HG03060 (cell line): ENCODE measurements around the gene TNPO2.
A peak's percentile ranks its signal among the peaks of the same experiment; 100 is the strongest.
"Not testable (repeated sequence)": the region's sequence is repeated elsewhere in the genome, so short reads cannot be mapped to it uniquely, and the experiment has no call there.

Source experiments
- ATAC-seq: cut with Tn5 transposase; IDR thresholded peaks from one replicate; pipeline ENCODE4 v1.9.1; 2021; ENCODE audit warnings: low read depth, moderate number of reproducible peaks; ENCODE audit not compliant: unreplicated experiment

TNPO2 gene

DNA sequence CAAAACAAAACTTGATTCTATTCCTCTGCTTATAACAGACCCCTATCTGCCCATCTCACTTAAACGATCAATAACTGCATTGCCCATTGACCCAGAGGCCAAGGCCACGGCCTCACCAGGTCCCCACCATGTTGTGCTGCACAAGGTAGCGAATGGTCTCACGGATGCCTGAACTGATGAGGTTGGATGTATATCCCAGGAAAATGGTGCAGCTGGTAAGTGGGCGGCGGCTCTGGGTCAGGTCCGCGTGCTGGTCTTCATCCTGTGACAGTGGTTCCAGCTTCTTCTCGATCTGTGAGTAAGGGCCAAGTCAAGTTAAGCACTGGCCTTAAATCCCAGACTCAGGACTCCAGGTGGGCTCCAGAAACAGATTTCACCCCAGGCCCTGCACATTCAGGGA, 43.7 kb downstream of the TNPO2 start:
- ATAC-seq = no peak

DNA sequence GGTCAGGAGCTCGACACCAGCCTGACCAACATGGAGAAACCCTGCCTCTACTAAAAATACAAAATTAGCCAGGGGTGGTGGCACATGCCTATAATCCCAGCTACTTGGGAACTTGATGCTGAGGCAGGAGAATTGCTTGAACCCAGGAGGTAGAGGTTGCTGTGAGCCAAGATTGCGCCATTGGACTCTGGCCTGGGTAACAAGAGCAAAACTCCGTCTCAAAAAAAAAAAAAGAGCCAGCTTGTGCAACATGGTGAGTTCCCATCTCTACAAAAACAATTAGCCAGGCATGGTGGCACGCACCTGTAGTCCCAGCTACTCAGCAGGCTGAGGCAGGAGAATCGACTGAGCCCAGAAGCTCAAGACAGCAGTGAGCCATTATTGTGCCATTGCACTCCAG, 45.7 kb downstream of the TNPO2 start:
- not testable (repeated sequence) for ATAC-seq

GRCh38 chr19:12676928-12677327, 46.8 kb downstream of the TNPO2 start:
- no peak for ATAC-seq

DNA sequence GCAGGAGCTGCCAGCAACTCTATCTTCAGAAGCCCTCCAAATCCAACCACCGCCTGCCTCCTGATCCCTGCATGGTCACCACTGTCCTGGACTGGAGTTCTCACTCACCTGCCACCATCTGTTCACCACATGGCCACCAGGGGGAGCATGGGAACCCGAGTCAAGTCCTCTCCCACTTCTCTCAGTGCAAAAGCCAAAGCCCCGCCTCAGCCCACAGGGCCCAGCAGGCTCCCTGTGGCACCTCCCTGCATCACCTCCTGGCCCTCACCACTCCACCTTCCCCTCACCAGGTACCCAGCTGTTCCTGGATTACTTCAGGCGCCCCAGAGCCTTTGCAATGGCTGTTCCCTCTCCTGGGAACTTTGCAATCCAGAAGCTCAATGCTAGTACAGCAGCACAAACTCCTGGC, 47.3 kb downstream of the TNPO2 start:
- no peak for ATAC-seq

DNA sequence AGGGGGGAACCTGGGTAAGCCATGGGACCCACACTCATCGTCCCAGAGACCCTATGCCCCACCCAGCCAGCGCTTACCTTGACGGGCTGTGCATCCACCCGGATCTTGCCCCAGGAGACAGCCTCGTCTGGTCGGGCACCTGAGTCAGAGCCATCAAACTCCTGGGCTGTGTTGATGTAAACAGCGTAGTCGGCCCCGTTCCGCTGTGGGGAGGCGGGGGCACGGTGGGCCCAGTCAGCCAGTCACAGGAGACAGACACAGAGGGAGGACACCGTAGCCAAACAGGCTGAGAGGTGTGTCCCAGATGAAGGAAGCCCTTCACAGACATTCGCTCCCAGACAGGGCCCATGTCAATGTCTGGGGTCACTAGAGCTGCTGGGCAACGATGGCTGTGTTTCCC, 47.8 kb downstream of the TNPO2 start:
- ATAC-seq = no peak

- ATAC-seq = no peak
Observed at GRCh38 chr19:12675399-12675798, 48.3 kb downstream of the TNPO2 start.

- no peak for ATAC-seq
Observed at GRCh38 chr19:12672744-12673143, 51.0 kb downstream of the TNPO2 start.

DNA sequence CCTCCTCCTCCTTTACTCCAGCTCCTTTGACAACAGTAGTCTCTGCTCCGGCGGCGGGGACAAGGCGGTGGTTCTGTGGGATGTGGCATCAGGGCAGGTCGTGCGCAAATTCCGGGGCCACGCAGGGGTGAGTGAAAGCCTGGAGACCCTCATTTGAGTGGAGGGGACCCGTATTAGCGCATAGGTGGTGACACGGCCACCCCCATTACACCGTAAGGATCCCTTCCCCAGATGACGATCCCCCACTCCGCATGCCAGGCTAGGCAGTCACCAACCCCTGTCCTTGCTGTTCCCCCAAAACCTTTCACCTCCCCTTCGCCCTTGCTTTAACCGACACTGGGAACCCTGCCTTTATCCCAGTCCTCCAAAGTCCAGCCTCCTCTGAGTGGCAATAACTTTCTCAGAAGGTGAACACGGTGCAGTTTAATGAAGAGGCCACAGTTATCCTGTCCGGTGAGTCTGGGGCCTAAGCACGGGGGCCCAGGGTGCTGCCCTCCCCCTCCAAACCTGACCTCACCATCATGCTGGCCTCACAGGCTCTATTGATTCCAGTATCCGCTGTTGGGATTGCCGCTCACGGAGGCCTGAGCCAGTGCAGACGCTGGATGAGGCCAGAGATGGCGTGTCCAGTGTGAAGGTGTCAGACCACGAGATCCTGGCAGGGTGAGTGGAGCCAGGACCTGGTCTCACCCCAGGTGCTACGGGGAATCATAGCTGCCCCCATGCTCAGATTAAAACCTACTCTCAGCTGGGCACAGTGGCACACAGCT, 53.4 kb downstream of the TNPO2 start:
- no peak for ATAC-seq

- peak; percentile 43 for ATAC-seq
Observed at GRCh38 chr19:12669270-12670158, 54.2 kb downstream of the TNPO2 start.

- ATAC-seq = no peak
Observed at GRCh38 chr19:12668932-12669269, 54.8 kb downstream of the TNPO2 start.

GRCh38 chr19:12668346-12668745, 55.4 kb downstream of the TNPO2 start:
- ATAC-seq = no peak

DNA sequence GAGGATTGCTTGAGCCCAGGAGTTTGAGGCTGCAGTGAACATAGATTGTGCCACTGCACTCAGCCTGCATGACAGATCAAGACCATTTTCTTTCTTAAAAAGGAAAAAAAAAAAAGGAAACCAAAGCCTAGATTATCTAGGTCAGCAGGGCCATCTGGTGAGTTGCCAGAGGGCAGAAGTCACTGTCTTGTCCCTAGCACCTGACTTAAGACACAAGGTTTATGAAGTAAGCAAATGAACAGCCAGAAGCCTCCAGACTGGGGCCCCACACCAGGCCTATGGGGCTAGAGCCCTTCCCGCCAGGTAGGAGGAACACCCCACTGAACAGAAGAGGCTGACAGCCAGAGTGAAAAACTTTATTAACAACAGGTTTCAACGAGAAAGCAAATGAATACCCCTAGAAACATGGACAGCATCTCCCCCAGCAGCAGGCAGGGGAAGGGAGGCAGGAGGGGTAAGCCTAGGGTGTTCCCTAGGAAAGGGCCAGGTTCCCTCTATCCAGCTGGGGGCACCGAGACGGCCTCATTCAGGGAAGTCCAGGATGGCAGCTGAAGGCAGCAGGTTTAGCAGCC, 55.9 kb downstream of the TNPO2 start:
- ATAC-seq = no peak

DNA sequence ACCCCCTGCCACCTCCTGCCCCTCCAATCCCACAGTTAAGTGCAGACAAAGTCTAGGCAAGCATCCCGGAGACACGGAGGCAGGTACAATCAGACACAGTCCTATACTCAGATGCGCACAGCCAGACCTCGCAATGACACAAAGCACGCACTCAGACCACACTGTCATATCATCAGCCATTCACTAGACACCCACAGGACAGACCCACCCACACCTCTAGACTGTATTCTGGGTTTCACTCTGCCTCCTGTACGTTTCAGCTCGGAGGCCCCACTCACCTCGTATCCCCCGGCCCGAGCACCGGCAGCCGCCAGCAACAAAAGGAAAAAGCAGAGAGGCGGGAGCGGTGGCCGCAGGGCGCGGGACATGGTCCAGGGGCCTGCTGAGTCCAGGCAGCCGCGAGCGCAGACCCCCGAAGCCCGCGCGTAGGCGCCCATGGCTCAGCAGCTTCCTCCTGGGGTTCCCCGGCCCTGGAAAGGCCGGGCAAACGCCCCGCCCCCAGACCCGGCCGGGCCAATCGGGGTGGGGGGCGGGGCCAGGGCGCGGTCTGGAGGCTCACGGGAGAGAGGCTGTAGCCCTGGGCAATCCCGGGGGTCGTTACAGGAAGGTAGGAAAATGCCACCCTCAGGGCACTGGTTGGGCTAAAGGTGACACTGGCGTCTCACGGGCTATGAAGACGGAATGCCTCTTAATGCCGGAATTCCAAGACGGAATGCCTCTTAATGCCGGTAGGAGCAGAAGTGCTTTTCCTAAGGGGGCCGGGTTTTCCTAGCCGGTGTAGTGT, 57.3 kb downstream of the TNPO2 start, which contains the start of the genes MAN2B1 and WDR83:
MAN2B1 (minus strand) TSS at position 478 of the 784 bp plus-strand sequence; CDS start at position 437, 41 bp downstream.
WDR83 (plus strand) TSS at position 543 of the 784 bp plus-strand sequence. CDS start 2,984 bp downstream, outside the sequence.
- ATAC-seq = no peak

DNA sequence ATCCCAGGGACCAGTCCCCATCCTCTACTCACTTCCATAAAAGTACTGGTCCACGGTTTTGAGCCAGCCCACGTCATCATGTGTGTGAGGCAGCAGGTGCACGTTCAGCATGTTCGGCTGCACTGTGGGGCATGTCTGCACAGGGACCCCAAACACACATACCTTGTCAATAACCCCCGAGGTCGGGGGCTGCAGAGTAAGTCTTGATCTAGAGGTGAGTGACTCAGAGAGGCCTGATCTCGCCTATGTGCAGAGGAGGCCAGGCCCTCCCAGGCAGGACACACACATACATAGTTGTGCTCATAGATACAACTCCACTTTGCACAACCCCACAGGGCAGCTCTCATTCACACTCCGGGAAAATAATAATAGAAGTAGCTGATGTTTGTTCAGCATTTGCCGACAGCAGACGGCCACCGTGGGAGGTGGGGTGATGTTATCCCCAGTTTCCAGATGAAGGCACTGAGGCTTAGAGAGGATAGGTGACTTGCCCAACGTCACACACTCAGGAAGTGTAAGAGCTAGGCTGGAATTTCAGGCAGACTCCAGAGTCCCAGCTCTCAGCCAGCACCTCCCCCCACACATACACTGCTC, 58.0 kb downstream of the TNPO2 start:
- ATAC-seq = no peak

- no peak for ATAC-seq
Observed at GRCh38 chr19:12665281-12665573, 58.5 kb downstream of the TNPO2 start.

DNA sequence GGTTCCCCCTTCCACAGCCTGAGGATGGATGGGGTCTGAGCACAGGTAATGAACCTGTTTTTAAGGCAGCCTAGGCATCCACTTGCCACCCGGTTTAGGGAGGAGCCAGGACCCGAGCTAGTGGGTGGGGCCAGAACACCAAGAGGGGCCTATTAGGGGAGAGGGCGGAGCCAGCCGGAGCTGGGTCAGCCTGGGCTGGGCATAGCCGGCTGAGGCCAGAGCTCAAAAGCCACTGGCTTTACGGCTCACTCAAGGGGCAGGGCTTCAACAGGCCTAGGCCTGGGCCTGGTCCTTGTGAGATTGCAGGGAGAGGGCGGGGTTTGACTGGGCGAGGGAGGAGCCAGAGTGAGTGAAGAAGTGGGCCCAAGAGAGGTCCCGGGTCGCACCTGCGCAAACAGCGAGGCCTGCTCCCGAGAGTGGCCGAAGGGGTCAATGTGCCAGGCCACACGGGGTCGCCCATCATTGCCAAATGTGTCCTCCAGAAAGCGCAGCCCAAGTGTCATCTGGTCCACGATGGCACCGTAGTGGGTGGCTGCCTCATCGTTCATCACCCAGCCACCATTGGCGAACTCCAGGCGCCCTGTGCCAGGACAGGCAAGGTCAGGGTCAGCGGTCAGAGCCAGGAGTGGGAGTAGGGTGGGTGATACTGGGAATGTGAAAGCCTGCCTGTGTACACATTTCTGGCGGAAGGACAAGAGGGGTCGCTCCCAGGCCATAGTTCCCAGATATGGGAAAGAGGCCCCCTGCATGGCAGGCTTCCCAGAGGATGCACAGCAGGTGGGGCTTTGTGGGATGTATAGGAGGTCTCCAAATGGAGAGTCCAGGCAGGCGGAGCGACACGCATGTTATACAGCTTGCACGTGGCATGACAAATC, 59.1 kb downstream of the TNPO2 start:
- no peak for ATAC-seq

- no peak for ATAC-seq
Observed at GRCh38 chr19:12660980-12661379, 62.8 kb downstream of the TNPO2 start.

- no peak for ATAC-seq
Observed at GRCh38 chr19:12657966-12658365, 65.8 kb downstream of the TNPO2 start.

DNA sequence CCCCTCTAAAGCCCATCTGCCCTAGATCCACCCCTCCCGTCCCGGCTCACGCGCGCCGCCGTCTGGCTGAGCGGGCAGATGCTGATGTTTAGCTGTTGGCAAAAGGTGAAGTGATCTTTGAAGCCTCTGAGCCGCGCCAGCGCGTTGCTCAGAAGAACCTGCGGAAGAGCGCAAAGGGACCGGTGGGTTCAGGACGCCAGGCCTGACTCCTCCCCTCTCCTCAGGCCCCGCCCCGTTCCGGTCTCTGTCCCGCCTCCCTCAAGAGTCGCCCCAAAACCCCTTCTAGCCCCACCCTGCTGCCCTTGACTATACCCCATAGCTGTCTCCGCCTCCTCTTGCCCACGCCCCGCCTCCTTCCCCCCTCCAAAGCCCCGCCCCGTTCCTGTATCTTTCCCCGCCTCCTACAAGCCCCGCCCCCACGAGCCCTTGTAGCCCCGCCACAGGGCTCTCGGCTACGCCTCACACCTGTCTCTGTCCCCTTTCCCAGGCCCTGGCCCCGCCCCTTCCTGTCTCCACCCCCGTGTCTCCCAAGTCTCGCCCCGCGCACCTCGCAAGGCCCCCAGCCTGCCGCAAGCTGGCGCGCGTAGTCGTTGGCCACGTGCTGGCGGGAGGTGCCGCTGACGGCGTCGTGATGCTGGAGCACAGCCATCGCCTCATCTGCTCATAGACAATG, 66.7 kb downstream of the TNPO2 start:
- no peak for ATAC-seq
